GM18858 (cell line): Measurements from ENCODE around the gene PRSS27.
"Not testable (repeated sequence)": the region's sequence is repeated elsewhere in the genome, so short reads cannot be mapped to it uniquely, and the experiment has no call there.

Source experiments
- ATAC-seq: cut with Tn5 transposase; IDR thresholded peaks from one replicate; pipeline ENCODE4 v1.9.1; 2021; ENCODE audit not compliant: unreplicated experiment

Gene PRSS27

GRCh38 chr16:2678206-2678965 is 41.6 kb downstream of the PRSS27 start:
- not testable (repeated sequence) for ATAC-seq

- ATAC-seq = not testable (repeated sequence)
Observed at GRCh38 chr16:2676937-2677336, 43.1 kb downstream of the PRSS27 start.

- ATAC-seq = no peak
Observed at GRCh38 chr16:2675714-2676113, 44.3 kb downstream of the PRSS27 start.

GRCh38 chr16:2675021-2675420 is 45.0 kb downstream of the PRSS27 start:
- ATAC-seq = no peak

GRCh38 chr16:2673066-2673999 is 46.7 kb downstream of the PRSS27 start:
- peak; percentile 74 for ATAC-seq

GRCh38 chr16:2671741-2672140 is 48.3 kb downstream of the PRSS27 start:
- no peak for ATAC-seq

- ATAC-seq = not testable (repeated sequence)
Observed at GRCh38 chr16:2671193-2671592, 48.8 kb downstream of the PRSS27 start.

- not testable (repeated sequence) for ATAC-seq
Observed at GRCh38 chr16:2670017-2670416, 50.0 kb downstream of the PRSS27 start.

GRCh38 chr16:2669587-2669986 is 50.4 kb downstream of the PRSS27 start:
- ATAC-seq = not testable (repeated sequence)

GRCh38 chr16:2666671-2667070 is 53.4 kb downstream of the PRSS27 start:
- not testable (repeated sequence) for ATAC-seq

GRCh38 chr16:2664574-2664982 is 55.4 kb downstream of the PRSS27 start:
- ATAC-seq = no peak

- ATAC-seq = no peak
Observed at GRCh38 chr16:2663553-2664546, 56.2 kb downstream of the PRSS27 start.
